GM21360 (cell line): ENCODE data around the gene ACADL.
"Not testable (repeated sequence)": the region's sequence is repeated elsewhere in the genome, so short reads cannot be mapped to it uniquely, and the experiment has no call there.

ENCODE experiments used
- ATAC-seq: cut with Tn5 transposase; IDR thresholded peaks from one replicate; pipeline ENCODE4 v1.9.1; 2021; ENCODE audit warnings: mild to moderate bottlenecking, moderate library complexity; ENCODE audit not compliant: unreplicated experiment

ACADL gene

DNA sequence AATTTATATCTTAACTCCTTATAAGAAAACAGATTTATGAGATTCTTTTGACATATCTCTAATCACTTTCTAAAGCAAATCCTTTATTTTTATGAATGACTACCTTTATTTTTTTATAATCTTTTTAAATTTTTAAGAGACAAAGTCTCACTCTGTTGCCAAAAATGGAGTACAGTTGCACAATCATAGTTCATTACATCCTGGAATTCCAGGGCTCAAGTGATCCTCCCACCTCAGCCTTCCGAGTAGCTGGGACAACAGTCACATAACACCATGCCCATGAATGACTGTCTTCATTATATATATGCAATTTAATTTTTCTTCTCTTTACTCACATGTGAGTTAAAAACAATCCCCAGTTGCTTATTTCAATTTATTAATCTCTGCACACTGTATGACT, 21.7 kb downstream of the ACADL start:
- no peak for ATAC-seq

DNA sequence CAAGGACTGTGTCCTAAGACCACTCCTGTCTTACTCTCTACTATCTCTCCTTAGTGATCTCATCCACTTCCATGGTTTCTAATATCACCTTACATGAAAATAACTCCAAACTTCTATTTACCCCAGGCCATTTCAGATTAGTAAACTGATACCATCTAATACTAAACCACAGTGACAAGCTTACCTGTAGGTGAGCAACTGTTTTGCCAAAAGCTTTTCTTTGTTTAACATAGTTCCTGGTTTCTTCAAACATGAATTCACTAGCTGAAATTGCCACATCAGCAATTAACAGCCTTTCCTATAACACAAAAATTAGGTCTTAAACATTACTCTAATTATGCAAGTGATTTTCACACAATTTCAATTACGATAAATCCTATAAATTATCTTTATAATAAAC, 22.1 kb downstream of the ACADL start:
- no peak for ATAC-seq

DNA sequence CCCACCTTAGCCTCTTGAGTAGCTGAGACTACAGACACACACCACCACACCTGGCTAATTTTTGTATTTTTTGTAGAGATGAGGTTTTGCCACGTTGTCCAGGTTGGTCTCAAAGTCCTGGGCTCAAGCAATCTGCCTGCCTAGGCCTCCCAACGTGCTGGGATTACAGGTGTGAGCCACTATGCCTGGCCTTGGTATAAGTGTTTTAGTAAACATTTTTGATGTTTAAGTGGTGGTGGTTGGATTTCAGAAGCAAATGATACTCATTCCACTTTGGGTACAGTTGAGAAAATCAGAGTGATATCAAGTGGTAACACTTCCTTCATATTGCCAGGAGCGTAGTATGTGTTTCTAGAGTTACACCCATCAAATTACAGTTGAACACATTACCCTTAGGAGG, 25.4 kb downstream of the ACADL start:
- no peak for ATAC-seq

DNA sequence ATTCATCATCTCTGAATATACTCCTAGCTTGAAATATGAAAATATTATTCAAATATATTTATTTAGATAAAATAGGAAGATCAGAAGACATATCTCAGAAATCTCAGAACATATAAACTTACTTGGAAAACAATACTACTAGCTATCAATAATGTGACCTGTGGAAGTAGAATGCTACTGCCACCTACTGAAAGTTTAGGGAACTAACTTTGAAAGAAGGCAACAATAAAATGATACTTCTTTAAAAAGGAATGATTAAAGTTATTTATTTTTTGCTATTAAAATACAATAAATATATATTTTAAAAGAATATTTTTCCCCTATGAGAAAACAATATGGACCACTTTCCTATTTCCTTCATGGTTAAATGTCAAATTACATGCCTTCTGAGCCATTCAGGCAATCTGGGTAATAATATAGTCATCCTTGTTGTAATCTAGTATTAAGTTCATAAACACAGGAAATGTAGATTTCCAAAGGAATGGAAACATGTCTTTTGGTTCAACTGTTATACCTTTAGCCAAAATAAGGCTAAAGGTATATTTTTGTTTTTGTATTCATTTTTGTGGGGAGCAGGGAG, 26.0 kb downstream of the ACADL start:
- peak; percentile 58 for ATAC-seq

DNA sequence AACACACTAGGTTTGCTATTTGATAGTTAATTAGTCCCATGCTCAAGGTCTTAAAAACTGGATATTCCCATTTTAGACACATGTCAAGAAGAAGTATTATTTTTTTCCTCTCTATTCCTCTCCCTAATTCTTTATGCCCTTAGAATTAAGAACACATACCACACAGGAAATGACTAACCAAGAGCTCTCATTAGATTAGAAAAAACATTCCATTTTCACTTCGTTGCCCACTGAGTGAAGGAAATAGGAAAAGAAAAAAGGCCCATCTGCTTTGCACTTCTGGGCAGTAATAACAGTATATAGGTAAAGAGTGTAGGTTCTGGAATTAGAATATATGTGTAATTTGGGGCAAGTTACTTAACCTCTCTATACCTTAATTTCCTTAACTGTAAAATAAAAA, 26.9 kb downstream of the ACADL start:
- no peak for ATAC-seq

DNA sequence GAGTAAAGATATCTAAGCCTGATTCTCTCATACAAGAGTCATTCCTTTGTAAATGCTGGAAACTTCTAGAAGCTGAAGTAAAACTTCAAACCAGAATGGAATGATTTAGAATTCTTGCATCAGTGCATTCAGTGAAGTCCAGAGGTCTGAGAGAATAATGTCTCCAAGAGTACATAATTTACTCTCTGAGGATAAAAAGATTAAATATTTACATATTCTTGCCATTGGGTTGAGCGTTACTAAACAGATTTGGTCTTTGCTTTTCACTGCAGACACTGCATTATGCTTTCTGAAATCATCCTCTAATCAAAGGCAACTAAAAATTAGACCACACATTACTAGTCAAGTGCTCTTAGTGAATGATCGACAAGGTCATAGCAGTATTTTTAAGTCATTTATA, 27.5 kb downstream of the ACADL start:
- ATAC-seq: no peak

DNA sequence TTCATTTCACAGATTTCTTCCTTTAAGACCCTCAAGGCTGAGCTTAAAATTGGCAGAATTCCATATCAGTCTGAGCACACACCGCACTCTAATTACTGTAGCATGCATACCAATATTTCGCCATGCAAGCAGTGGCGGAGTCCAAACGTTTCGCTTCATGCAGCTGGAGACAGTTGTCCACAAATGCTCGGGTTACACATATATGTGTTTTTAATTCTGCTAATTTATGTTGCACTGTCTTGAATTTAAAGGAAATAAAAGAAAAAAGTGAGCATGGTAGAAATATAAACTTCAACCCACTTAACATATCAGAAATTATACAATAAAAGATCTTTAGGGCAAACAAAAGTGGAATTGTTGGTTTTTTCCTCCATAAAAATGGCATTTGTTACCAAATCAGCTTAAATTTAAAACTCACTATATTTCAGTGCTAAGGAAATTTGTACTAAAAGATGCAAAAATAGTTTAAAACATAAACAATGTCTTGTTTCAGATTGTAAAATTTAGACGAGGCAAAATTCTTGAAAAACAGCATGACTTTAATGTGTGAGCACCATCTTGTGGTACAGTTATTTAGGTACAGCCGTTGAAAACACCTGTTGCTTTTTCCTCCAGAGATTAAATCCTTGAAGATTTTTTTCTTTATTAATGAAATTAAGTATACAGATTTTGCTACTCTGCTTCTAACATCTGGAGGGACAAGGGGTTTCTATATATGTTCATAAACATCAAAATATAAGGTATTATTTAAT, 30.0 kb downstream of the ACADL start:
- no peak for ATAC-seq

DNA sequence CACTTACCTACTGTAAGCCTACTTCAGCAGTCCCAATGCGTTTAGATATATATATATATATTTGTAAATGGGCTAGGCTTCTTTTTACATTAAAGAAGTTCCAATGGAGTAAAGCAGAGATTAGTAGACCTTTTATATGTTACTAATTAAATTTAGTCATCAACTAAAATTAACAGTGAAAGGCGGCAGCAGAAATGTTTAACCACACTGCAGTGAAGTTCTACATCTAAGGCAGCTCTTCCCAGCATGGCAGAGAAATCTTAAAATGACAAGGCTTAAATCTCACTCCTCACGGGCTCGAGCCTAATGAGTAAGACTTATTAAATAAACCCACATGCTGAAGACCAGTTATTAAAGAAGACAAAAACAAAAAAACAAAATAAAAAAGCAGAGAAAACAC, 34.9 kb downstream of the ACADL start:
- ATAC-seq: no peak

DNA sequence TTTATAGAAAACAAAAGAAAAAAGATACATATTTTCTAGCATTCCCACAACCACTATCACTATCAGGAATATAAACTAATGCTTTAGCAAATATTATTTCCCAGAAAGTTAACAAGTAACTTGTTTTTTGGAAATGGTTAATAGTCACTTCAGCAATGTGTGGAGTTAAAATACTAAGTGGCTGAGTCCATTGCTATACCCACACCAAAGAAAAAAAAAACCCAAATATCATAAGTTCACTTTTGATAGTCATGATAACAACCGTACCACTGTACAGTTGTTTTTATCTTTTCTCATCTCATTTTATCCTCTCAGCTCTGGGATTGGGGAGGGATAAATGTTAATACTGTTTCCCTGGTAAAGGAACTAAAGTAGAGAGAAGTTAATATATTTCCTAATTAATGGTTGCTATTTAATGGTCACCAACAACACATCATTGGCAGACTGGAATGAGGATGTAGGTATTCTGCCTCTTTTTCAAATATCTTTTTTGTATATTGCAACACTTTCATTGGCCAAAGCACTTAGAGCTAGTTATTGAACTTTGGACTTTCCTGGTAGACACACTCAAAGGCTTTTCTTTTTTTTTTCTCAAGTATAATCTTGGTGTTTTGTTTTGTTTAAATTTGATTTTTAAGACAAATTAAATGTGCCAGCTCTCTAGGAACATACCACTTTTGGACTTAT, 35.7 kb downstream of the ACADL start:
- no peak for ATAC-seq

DNA sequence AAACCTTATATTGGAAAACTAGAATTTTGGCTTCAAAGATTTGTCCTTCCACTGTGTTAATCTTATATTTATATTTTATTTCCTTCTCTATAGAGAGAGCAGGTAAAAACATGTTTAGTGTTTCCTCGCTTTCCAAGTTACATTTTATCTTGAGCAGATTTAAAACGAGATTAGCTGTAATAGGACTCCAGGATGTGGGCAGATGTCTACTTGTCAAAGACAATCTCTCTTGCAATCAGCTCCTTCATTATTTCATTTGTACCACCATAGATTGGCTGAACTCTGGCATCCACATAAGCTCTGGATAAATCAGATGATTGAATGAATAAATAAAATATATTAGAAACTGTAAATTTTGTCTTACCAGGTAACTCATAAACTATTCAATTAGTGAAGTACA, 36.5 kb downstream of the ACADL start:
- ATAC-seq: no peak

DNA sequence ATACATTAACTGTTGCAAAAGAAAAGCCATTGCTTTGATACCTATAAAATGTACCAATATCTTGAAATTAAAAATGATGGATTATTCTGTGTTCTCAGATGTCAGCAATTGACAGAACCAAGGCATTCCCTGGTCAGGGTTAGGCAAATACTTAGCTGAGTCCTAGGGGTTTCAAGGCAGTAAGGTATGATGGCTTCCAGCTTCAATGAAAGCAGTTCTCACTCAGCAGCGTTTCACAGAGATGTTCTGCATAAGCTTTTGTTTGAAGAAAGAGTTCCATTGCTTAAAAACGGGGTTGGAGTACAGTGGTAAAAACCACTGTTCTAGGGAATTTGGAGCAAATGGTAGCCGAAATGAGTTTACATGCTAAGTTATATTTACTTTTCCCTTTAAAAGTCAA, 37.1 kb downstream of the ACADL start:
- no peak for ATAC-seq

DNA sequence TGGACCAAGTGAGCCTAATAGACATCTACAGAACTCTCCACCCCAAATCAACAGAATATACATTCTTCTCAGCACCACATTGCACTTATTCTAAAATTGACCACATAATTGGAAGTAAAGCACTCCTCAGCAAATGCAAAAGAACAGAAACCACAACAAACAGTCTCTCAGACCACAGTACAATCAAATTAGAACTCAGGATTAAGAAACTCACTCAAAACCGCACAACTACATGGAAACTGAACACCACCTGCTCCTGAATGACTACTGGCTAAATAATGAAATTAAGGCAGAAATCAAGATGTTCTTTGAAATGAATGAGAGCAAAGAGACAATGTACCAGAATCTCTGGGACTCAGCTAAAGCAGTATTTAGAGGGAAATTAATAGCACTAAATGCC, 41.3 kb downstream of the ACADL start:
- not testable (repeated sequence) for ATAC-seq

DNA sequence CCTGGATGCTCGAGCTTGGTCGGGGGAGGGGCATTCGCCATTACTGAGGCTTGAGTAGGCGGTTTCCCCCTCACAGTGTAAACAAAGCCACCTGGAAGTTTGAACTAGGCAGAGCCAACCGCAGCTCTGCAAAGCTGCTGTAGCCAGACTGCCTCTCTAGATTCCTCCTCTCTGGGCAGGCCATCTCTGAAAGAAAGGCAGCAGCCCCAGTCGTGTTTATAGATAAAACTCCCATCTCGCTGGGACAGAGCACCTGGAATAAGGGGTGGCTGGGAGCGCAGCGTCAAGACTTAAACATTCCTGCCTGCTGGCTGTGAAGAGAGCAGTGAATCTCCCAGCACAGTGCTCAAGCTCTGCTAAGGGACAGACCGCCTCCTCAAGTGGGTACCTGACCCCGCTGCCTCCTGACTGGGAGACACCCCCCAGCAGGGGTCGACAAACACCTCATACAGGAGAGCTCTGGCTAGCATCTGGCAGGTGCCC, 43.6 kb downstream of the ACADL start:
- ATAC-seq: not testable (repeated sequence)

DNA sequence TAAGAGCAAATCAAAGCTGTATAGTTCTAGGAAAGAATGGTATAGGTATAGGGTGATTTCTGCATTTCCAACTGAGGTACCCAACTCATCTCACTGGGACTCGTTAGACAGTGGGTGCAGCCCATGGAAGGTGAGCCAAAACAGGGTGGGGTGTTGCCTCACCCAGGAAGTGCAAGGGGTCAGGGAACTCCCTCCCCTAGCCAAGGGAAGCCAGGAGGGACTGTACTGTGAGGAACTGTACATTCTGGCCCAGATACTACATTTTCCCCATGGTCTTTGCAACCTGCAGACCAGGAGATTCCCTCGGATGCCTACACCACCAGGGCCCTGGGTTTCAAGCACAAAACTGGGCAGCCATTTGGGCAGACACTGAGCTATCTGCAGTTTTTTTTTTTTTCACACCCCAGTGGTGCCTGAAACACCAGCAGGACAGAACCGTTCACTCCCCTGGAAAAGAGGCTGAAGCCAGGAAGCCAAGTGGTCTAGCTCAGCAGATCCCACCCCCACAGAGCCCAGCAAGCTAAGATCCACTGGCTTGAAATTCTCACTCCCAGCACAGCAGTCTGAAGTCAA, 44.1 kb downstream of the ACADL start:
- not testable (repeated sequence) for ATAC-seq

DNA sequence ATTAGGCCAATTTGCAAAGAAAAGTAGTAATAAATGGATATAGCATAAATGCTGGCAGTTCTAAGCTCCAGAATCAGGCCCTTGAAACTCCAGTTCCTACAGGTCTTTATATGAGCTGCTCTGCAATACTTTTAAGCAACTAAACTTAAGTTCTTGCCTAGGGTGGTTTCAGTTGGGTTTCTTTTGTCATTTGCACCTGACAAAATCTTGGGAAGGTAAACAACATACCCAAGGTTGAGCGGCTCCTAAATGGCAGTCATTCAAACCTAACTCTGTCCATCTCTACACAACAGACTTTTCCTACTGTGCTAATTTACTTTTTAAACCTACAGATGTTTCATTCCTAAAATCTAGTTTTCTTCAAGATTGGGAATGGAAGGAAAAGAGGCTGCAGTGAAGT, 44.8 kb downstream of the ACADL start:
- no peak for ATAC-seq

DNA sequence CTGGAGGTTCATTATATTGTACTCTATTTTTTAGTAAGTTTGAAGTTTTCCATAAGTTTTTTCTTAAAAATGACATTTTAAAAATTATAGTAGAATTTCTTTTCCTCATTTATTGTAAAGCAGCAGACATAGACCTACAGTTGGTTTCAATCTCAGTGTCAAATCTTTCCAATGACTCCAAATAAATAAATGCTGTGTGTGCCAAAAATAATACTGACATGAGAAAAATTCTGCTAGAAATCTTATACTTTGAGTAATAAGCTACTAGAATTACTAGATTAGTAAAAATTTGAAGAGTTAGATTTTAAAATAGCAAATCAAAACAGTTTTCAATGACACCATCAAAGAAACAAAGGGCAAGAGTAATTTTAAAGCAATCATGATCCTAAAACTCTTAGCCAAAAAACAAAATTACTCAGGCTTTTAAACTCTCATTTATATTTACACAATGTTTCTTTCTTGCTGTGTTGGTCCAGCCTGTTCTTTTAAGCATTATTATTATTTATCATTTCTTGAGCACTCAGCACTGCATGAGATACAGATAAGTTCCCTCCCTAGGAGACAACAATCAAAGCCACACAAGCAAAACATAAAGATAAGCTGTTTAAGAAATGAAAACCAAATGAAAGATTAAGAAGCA, 45.8 kb downstream of the ACADL start:
- ATAC-seq: no peak

DNA sequence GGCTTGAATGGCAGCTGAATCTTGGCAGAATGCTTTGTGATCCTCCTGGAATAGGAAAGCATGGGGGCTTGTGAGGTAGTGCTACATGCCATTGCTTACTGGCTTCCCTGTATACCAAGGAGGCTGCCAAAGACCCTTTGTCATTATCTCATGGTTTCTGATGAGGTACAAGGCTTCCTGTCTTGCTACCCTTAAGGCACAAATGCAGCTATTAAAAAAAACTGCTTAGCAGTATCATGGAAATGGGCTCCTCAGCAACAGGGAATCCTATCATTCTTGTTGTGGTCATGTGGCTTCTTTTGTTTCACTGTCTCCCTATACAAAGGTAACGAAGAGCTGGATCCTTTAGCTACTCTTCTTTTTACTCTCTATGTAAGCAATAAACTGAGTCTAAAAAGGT, 47.5 kb downstream of the ACADL start:
- ATAC-seq: no peak

DNA sequence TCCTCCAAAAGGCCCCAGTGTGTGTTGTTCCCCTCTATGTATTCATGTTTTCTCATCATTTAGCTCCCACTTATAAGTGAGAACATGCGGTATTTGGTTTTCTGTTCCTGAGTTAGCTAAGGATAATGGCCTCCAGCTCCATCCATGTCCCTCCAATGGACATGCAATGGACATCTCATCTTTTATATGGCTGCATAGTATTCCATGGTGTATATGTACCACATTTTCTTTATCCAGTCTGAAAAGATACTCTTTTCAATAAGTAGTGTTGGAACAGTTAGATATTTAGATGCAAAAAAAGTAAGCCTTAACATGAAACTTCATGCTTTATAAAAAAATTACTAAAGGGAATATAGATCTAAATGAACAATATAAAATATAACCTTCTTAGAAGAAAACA, 48.1 kb downstream of the ACADL start:
- ATAC-seq: not testable (repeated sequence)

DNA sequence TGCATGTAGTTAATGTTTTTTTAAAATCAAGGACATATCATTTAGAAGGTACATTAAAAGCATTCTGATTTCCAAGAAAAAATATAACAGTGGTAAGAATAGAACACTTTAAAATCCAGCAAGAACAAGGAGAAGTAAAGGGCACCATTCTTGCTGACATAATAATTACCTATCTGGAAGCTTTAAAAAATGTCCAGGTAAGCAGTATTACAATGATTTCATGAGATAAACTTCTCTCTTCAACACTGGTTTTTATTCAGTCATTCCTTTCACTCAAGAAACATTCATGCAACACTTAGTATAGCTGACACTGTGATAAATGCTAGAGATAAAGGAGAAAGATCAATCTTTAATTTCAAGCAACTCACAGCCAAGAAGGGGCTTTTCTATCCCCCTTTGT, 51.2 kb downstream of the ACADL start:
- ATAC-seq: no peak

DNA sequence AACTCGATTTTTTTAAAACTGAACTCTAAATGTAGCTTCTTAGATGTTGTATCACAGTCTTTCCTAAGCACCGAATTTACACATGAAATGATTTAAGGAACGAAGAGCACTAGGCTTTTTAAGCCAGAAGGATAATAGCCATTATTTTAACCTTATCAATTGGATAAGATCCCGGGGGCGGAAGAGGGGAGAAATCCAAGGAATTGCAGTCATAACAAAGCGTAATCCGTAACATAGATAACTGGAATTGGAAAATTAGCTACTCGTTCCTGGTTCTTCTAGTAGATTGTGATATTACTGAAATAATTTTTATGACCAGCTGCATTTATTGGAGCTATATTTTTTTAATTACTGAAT, 53.0 kb downstream of the ACADL start:
- no peak for ATAC-seq
